HCT116 (cell line): Measurements from ENCODE around the gene KRT83. TPM values are rescaled to one million over a fixed set of nuclear protein-coding genes. Genes with fewer than 3 reads are reported as not detected.
A peak's percentile ranks its signal among the peaks of the same experiment; 100 is the strongest.

Experiments
- ATAC-seq: fragments of 200-7000 bp; cut with Tn5 transposase; 2 replicates; pipeline ENCODE4 v1.9.1; 2020; ENCODE audit warnings: mild to moderate bottlenecking, moderate library complexity
- BruUV-seq: library from RNA; stranded (reverse); fragments of 400-500 nt; replicated peaks from 2 replicates; lab custom pipeline; 2021; lab: Mats Ljungman, UMichigan
- CTCF ChIA-PET: fragments of 300-600 bp; sonication (Branson Sonifier 250); formaldehyde crosslinking; loops from one replicate; lab custom pipeline; 2021; ENCODE audit warnings: antibody characterized with exemption; lab: Charles Lee
- POLR2A ChIA-PET: fragments of 300-600, 350-600 bp; sonication (Branson Sonifier 250); formaldehyde crosslinking; loops from one replicate; lab custom pipeline; 2021; ENCODE audit warnings: antibody characterized with exemption; lab: Charles Lee
- RAD21 ChIA-PET, 2 experiments: fragments of 300-600 bp; sonication (Branson Sonifier 250); formaldehyde crosslinking; loops; one replicate each; lab custom pipeline; 2023; ENCODE audit warnings: low total read pairs in 2 of 2; ENCODE audit not compliant: uncharacterized antibody in 2 of 2, unreplicated experiment in 2 of 2, low non-redundant PET in 1 of 2; lab: Charles Lee
- DNase-seq: peaks from one replicate; pipeline ENCODE4 v3.0.0-alpha.2; 2010; ENCODE audit warnings: low read depth, low spot score
- H2AFZ ChIP-seq: fragments of 200-600 bp; shearing (Covaris generic), sonication (generic); 2 replicates; pipeline ENCODE4 v1.6.1; 2017; ENCODE audit warnings: low read depth, mixed run types, mixed read lengths, antibody characterized with exemption, low read length; ENCODE audit not compliant: poor library complexity, severe bottlenecking
- H3K27ac ChIP-seq: 2 replicates; pipeline ENCODE4 v1.5.1; 2012; ENCODE audit warnings: low read depth, low read length
- H3K27me3 ChIP-seq: fragments of 200-600 bp; sonication (generic); 2 replicates; pipeline ENCODE4 v1.6.1; 2016; ENCODE audit warnings: mixed run types, low read length, mixed read lengths; ENCODE audit not compliant: insufficient read depth
- H3K36me3 ChIP-seq, 2 experiments: fragments of 200-500 bp in 1 of 2; fragments of 200-600 bp in 1 of 2; sonication (Bioruptor generic) in 1 of 2; sonication (generic) in 1 of 2; 2 replicates each; pipeline versions ENCODE4 v1.5.1 to v1.6.1; 2014 to 2016; ENCODE audit warnings: low read length in 2 of 2, inconsistent platforms in 1 of 2, mixed read lengths in 1 of 2, mixed run types in 1 of 2; ENCODE audit not compliant: insufficient read depth in 2 of 2, control insufficient read depth in 1 of 2
- H3K4me1 ChIP-seq, 2 experiments: fragments of 200-600 bp in 1 of 2; sonication (generic) in 1 of 2; 2 replicates each; pipeline versions ENCODE4 v1.5.1 to v1.6.1; 2012 to 2017; ENCODE audit warnings: low read length in 2 of 2, inconsistent platforms in 1 of 2, mild to moderate bottlenecking in 1 of 2, mixed read lengths in 1 of 2, mixed run types in 1 of 2, moderate library complexity in 1 of 2; ENCODE audit not compliant: insufficient read depth in 2 of 2, control insufficient read depth in 1 of 2
- H3K4me2 ChIP-seq: fragments of 200-600 bp; sonication (generic); 2 replicates; pipeline ENCODE4 v1.6.1; 2017; ENCODE audit warnings: mixed run types, low read length, mixed read lengths
- H3K4me3 ChIP-seq, 2 experiments: fragments of 200-600 bp in 1 of 2; sonication (generic) in 1 of 2; replicated peaks in 1 of 2; 2 replicates each; pipeline ENCODE4 v1.5.1; 2011 to 2016; ENCODE audit warnings: low read length in 2 of 2, control low read depth in 1 of 2, low read depth in 1 of 2, mild to moderate bottlenecking in 1 of 2, mixed read lengths in 1 of 2, mixed run types in 1 of 2
- H3K79me2 ChIP-seq: fragments of 200-600 bp; sonication (generic); 2 replicates; pipeline ENCODE4 v1.6.1; 2017; ENCODE audit warnings: mild to moderate bottlenecking, mixed run types, low read length, moderate library complexity, mixed read lengths; ENCODE audit not compliant: insufficient read depth
- H3K9ac ChIP-seq: fragments of 200-600 bp; sonication (generic); 2 replicates; pipeline ENCODE4 v1.6.1; 2016; ENCODE audit warnings: low read length, mixed read lengths
- H3K9me2 ChIP-seq: fragments of 200-600 bp; sonication (generic), shearing (Covaris generic); 2 replicates; pipeline ENCODE4 v1.6.1; 2017; ENCODE audit warnings: mixed run types, mild to moderate bottlenecking, moderate library complexity; ENCODE audit not compliant: insufficient read depth
- H3K9me3 ChIP-seq, 2 experiments: fragments of 200-500 bp in 1 of 2; fragments of 200-600 bp in 1 of 2; sonication (Bioruptor generic) in 1 of 2; sonication (generic) in 1 of 2; 2 replicates each; pipeline ENCODE4 v1.6.1; 2014 to 2017; ENCODE audit warnings: low read length in 2 of 2, mixed read lengths in 2 of 2, inconsistent platforms in 1 of 2, low read depth in 1 of 2, mild to moderate bottlenecking in 1 of 2, mixed run types in 1 of 2, moderate library complexity in 1 of 2; ENCODE audit not compliant: control insufficient read depth in 1 of 2, insufficient read depth in 1 of 2
- H4K20me1 ChIP-seq: fragments of 200-600 bp; sonication (generic), shearing (Covaris generic); 2 replicates; pipeline ENCODE4 v1.6.1; 2017; ENCODE audit warnings: mixed run types, mild to moderate bottlenecking, moderate library complexity; ENCODE audit not compliant: insufficient read depth
- CBX3 ChIP-seq: IDR thresholded peaks from 2 replicates; pipeline ENCODE4 v1.6.1; 2012; ENCODE audit warnings: low read depth
- ELF1 ChIP-seq: IDR thresholded peaks from 2 replicates; pipeline ENCODE4 v1.6.1; 2012; ENCODE audit warnings: low read depth, borderline replicate concordance
- EZH2phosphoT487 ChIP-seq: fragments of 200-600 bp; IDR thresholded peaks from 2 replicates; pipeline ENCODE4 v1.6.1; 2018; ENCODE audit warnings: antibody characterized with exemption, borderline replicate concordance
- FOSL1 ChIP-seq: IDR thresholded peaks from 2 replicates; pipeline ENCODE4 v1.6.1; 2012; ENCODE audit warnings: low read depth
- JUND ChIP-seq: IDR thresholded peaks from 2 replicates; pipeline ENCODE4 v1.6.1; 2012
- POLR2A ChIP-seq: IDR thresholded peaks from 2 replicates; pipeline ENCODE4 v1.7.0; 2011; ENCODE audit warnings: borderline replicate concordance; ENCODE audit not compliant: insufficient read depth, insufficient read length; ENCODE audit errors: extremely low read depth
- RAD21 ChIP-seq: IDR thresholded peaks from 2 replicates; pipeline ENCODE4 v1.6.1; 2012; ENCODE audit warnings: low read depth, mild to moderate bottlenecking
- SIN3A ChIP-seq: IDR thresholded peaks from 2 replicates; pipeline ENCODE4 v1.6.1; 2012; ENCODE audit warnings: low read depth
- SRF ChIP-seq: IDR thresholded peaks from 2 replicates; pipeline ENCODE4 v1.6.1; 2012; ENCODE audit warnings: low read depth
- TCF7L2 ChIP-seq: IDR thresholded peaks from 2 replicates; pipeline ENCODE4 v1.7.0; 2011; ENCODE audit warnings: borderline replicate concordance, inconsistent platforms; ENCODE audit not compliant: insufficient read depth, insufficient read length; ENCODE audit errors: extremely low read depth
- ZBTB33 ChIP-seq: IDR thresholded peaks from 2 replicates; pipeline ENCODE4 v1.6.1; 2011; ENCODE audit warnings: mild to moderate bottlenecking, low read length, moderate library complexity; ENCODE audit not compliant: insufficient replicate concordance; ENCODE audit errors: extremely low read depth
- ZFX ChIP-seq: fragments of 450-650 bp; IDR thresholded peaks from 2 replicates; pipeline ENCODE4 v1.6.1; 2017
- intact Hi-C: fragments of 100-400 bp; cut with micrococcal nuclease; formaldehyde crosslinking; loops from 2 replicates; pipeline ENCODE4 v1.10.0; 2022
- total RNA-seq: library from RNA; stranded (reverse); gene quantifications from one replicate; pipeline ENCODE4 v1.2.1, GENCODE V29; 2021; ENCODE audit not compliant: unreplicated experiment

Gene KRT83
- total RNA-seq, 1 experiment from 2014 or later = not detected

GRCh38 chr12:52327830-52328500, 6.8 kb upstream of the KRT83 start:
- Histone ChIP-seq H3K4me3 (no peak overlapping the region; a peak in 1 of 4 replicates), H3K4me1 (peaks cover 0 to 15% of the 10 kb centered on the region in 2 experiments; a peak in 2 of 4 replicates), H3K27me3 (no peaks in the 10 kb centered on the region), H3K79me2 (no peaks in the 10 kb centered on the region), H3K27ac (no peak overlapping the region), H3K36me3 (no peaks in the 10 kb centered on the region), H4K20me1 (no peaks in the 10 kb centered on the region), H3K9me2 (no peaks in the 10 kb centered on the region), H3K9ac (no peak overlapping the region), H3K9me3 (no peaks in the 10 kb centered on the region), H3K4me2 (peak overlapping the region; percentile 32), H2AFZ (peak overlapping the region; percentile 90)
- no peak for DNase-seq
- CTCF ChIA-PET = interaction anchor here (0.6 to 3.6 kb wide), 45 partner anchors 9 to 653 kb away, joined by 3 to 23 read pairs (median 6); partner anchors contain the start of gene KRT80
- TF ChIP-seq JUND (no peak), TCF7L2 (no peak), FOSL1 (no peak), ZFX (no peak), CBX3 (no peak), RAD21 (no peak), EZH2phosphoT487 (no peak), ELF1 (no peak), POLR2A (no peak), SRF (no peak), ZBTB33 (no peak), SIN3A (no peak)
- RAD21 ChIA-PET = interaction anchor here (0.6 to 2.1 kb wide), 13 partner anchors 19 to 185 kb away, joined by 3 to 9 read pairs (median 3); no protein-coding TSS in a partner anchor
- POLR2A ChIA-PET = interaction anchor here (0.8 to 2.4 kb wide), 6 partner anchors 49 to 182 kb away, joined by 3 to 15 read pairs (median 4); partner anchors contain the start of gene KRT80
- intact Hi-C loops = loop anchor here (1.0 to 5.0 kb wide), 5 partner anchors 48 to 544 kb away; no protein-coding TSS in a partner anchor
- peak; percentile 57 for ATAC-seq
- BruUV-seq = no TSS peak
